ENCODE measurements around the gene RGS2. TPM values are rescaled to one million over a fixed set of nuclear protein-coding genes. Genes with fewer than 3 reads are reported as not detected.

The RGS2 gene
- total RNA-seq, 5 donors from 2014 or later (not counting 1 experiment from before 2014, with no cell fraction given): 13.9 to 129 (median 20.7) TPM

DNA sequence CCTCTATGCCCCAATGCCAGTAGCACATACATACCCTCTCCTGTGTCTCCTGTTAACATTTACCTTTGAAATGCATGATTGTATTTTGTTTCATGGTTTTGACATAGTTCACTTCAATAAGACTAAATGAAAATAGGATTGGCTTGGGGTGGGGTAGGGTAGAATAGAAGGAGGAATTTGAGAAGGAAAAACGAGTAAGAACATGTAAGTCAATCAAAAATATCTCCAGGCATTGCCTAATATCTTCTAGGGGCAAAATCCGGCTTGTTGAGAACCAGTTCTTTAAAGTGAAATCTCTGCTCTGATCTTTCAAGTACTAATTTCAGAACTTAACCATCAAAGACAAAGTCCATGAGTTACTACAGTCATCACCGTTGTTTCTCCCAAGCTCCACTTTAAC is 31.8 kb upstream of the RGS2 start:
- Mint-ChIP-seq H3K4me3 (no peak overlapping the region), H3K4me1 (no peaks in the 10 kb centered on the region), H3K27ac (no peak overlapping the region), H3K9me3 (peaks cover 0 to 4% (median 0%) of the 10 kb centered on the region in 3 donors), H3K27me3 (no peaks in the 10 kb centered on the region), H3K36me3 (no peaks in the 10 kb centered on the region)
- DNase-seq (no peak), ATAC-seq (replicated peaks in 1 of 4) (no peak)
- H3K9me3 ChIP-seq: no peaks in the 10 kb centered on the region
- H3K36me3 ChIP-seq (ENCODE audit: control insufficient read depth in 2 of 2, extremely low read depth in 1 of 2, insufficient read depth in 1 of 2, low read length in 1 of 2): no peaks in the 10 kb centered on the region
- no peaks in the 10 kb centered on the region for H3K27me3 ChIP-seq (replicated peaks in 1 of 2; ENCODE audit: control insufficient read depth in 2 of 2, extremely low read depth in 1 of 2, insufficient read depth in 2 of 2, low read length in 1 of 2)
- POLR2A ChIA-PET: no interaction called here
- H3K27ac ChIP-seq (ENCODE audit: low read length): no peak overlapping the region
- 89% methylated on average over 1 of the region's 3 CpGs for WGBS (ENCODE audit: insufficient coverage)
- H3K4me3 ChIP-seq (ENCODE audit: control insufficient read depth in 1 of 2, extremely low read depth in 1 of 2, low read length in 1 of 2): no peak overlapping the region
- CTCF ChIA-PET: no interaction called here
- H3K4me1 ChIP-seq (ENCODE audit: control insufficient read depth in 1 of 2, extremely low read depth in 1 of 2, insufficient read depth in 2 of 2, low read length in 2 of 2): no peaks in the 10 kb centered on the region

DNA sequence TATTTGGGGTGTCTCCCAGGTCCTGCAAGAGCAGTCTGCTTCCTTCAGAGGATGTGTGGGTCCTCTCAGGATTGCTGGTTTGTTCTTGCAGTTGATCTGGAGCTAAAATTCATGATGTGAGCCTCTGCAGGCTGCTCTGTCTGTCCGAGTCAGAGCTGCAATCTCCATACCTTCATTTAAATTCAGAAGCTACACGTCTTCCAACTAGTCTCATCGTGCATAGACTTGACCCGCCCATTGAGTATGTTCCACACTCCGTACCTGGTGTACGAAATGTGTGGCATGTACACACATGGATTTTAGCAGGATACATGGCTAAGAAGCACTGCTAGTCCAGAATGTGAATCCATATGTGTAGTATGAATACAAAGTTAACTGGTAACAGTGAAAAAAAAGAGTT is 25.0 kb upstream of the RGS2 start:
- Mint-ChIP-seq H3K4me3 (no peak overlapping the region), H3K27ac (no peak overlapping the region), H3K27me3 (peaks cover 17 to 21% of the 10 kb centered on the region in 2 donors), H3K36me3 (no peaks in the 10 kb centered on the region), H3K9me3 (peaks cover 0 to 4% (median 0%) of the 10 kb centered on the region in 3 donors), H3K4me1 (no peaks in the 10 kb centered on the region)
- H3K4me3 ChIP-seq (ENCODE audit: control insufficient read depth in 1 of 2, extremely low read depth in 1 of 2, low read length in 1 of 2): no peak overlapping the region
- ATAC-seq (replicated peaks in 1 of 4) (no peak), DNase-seq (no peak)
- no peaks in the 10 kb centered on the region for H3K9me3 ChIP-seq
- no peaks in the 10 kb centered on the region for H3K36me3 ChIP-seq (ENCODE audit: control insufficient read depth in 2 of 2, extremely low read depth in 1 of 2, insufficient read depth in 1 of 2, low read length in 1 of 2)
- POLR2A ChIA-PET: no interaction called here
- peaks cover 0 to 2% of the 10 kb centered on the region in 2 experiments for H3K27me3 ChIP-seq (replicated peaks in 1 of 2; ENCODE audit: control insufficient read depth in 2 of 2, extremely low read depth in 1 of 2, insufficient read depth in 2 of 2, low read length in 1 of 2)
- 83% methylated on average over 6 of the region's 6 CpGs for WGBS (ENCODE audit: insufficient coverage)
- H3K4me1 ChIP-seq (ENCODE audit: control insufficient read depth in 1 of 2, extremely low read depth in 1 of 2, insufficient read depth in 2 of 2, low read length in 2 of 2): no peaks in the 10 kb centered on the region
- CTCF ChIA-PET: no interaction called here
- no peak overlapping the region for H3K27ac ChIP-seq (ENCODE audit: low read length)

DNA sequence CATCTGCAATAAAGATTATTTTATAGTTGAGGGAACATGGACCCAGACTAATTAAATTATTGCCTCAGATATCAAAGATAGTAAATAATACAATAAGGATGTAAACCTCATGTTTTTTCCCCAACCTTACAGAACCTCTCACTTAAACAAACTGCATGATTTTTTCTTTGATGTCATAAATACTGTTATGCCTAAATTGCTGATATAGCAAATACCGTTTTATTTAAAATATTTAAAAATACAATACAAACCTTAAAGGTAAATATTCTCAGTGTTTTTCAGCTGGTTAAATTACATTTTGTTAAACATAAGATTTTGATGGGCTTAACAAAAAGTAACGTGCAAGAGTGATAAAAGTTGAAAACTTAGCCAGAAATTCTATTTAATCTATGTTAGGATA is 24.4 kb upstream of the RGS2 start:
- Histone ChIP-seq H3K27ac (ENCODE audit: low read length) (no peak overlapping the region), H3K36me3 (ENCODE audit: control insufficient read depth in 2 of 2, extremely low read depth in 1 of 2, insufficient read depth in 1 of 2, low read length in 1 of 2) (no peaks in the 10 kb centered on the region), H3K4me1 (ENCODE audit: control insufficient read depth in 1 of 2, extremely low read depth in 1 of 2, insufficient read depth in 2 of 2, low read length in 2 of 2) (no peaks in the 10 kb centered on the region), H3K9me3 (no peaks in the 10 kb centered on the region), H3K4me3 (ENCODE audit: control insufficient read depth in 1 of 2, extremely low read depth in 1 of 2, low read length in 1 of 2) (no peak overlapping the region), H3K27me3 (replicated peaks in 1 of 2; ENCODE audit: control insufficient read depth in 2 of 2, extremely low read depth in 1 of 2, insufficient read depth in 2 of 2, low read length in 1 of 2) (peaks cover 0 to 4% of the 10 kb centered on the region in 2 experiments)
- Mint-ChIP-seq H3K4me1 (no peaks in the 10 kb centered on the region), H3K27me3 (peaks cover 17 to 21% of the 10 kb centered on the region in 2 donors), H3K36me3 (no peaks in the 10 kb centered on the region), H3K9me3 (peaks cover 0 to 4% (median 0%) of the 10 kb centered on the region in 3 donors), H3K27ac (no peak overlapping the region), H3K4me3 (no peak overlapping the region)
- DNase-seq: no peak
- POLR2A ChIA-PET: no interaction called here
- CTCF ChIA-PET: no interaction called here
- no CpG with 5 or more reads among the region's 2 CpGs for whole genome bisulfite sequencing (ENCODE audit: insufficient coverage)
- no peak for ATAC-seq (replicated peaks in 1 of 4)

DNA sequence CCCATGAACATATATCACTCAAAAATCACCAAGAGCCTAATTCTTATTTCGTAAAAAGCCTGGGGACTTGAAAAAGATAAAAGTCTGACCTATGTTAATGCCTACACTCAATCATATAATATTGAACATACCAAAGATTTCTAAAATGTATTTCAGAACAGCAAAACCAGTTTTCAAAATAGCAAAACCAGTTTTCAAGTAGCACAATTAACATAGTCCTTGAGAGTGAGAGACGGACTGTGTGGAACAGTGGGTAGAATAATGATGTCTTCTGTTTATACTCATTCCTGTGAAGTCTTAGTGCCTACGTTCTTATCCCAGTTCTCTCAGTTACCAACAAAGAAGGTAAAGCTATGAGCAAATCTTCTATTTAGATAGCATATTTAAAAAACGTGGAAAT is 22.3 kb upstream of the RGS2 start:
- Mint-ChIP-seq H3K9me3 (no peaks in the 10 kb centered on the region), H3K4me1 (no peaks in the 10 kb centered on the region), H3K36me3 (no peaks in the 10 kb centered on the region), H3K4me3 (no peak overlapping the region), H3K27me3 (peaks cover 22 to 25% of the 10 kb centered on the region in 2 donors), H3K27ac (no peak overlapping the region)
- POLR2A ChIA-PET: no interaction called here
- CTCF ChIA-PET: interaction anchor here in 1 of 2 donors (0.6 kb wide), 1 partner anchor 356 kb away, joined by 3 read pairs; no protein-coding TSS in a partner anchor
- 86% methylated on average over 1 of the region's 4 CpGs for WGBS (ENCODE audit: insufficient coverage)
- peaks cover 0 to 7% of the 10 kb centered on the region in 2 experiments for H3K27me3 ChIP-seq (replicated peaks in 1 of 2; ENCODE audit: control insufficient read depth in 2 of 2, extremely low read depth in 1 of 2, insufficient read depth in 2 of 2, low read length in 1 of 2)
- H3K36me3 ChIP-seq (ENCODE audit: control insufficient read depth in 2 of 2, extremely low read depth in 1 of 2, insufficient read depth in 1 of 2, low read length in 1 of 2): no peaks in the 10 kb centered on the region
- no peaks in the 10 kb centered on the region for H3K9me3 ChIP-seq
- H3K4me3 ChIP-seq (ENCODE audit: control insufficient read depth in 1 of 2, extremely low read depth in 1 of 2, low read length in 1 of 2): no peak overlapping the region
- no peak overlapping the region for H3K27ac ChIP-seq (ENCODE audit: low read length)
- H3K4me1 ChIP-seq (ENCODE audit: control insufficient read depth in 1 of 2, extremely low read depth in 1 of 2, insufficient read depth in 2 of 2, low read length in 2 of 2): no peaks in the 10 kb centered on the region
- ATAC-seq (replicated peaks in 1 of 4) (no peak), DNase-seq (no peak)

DNA sequence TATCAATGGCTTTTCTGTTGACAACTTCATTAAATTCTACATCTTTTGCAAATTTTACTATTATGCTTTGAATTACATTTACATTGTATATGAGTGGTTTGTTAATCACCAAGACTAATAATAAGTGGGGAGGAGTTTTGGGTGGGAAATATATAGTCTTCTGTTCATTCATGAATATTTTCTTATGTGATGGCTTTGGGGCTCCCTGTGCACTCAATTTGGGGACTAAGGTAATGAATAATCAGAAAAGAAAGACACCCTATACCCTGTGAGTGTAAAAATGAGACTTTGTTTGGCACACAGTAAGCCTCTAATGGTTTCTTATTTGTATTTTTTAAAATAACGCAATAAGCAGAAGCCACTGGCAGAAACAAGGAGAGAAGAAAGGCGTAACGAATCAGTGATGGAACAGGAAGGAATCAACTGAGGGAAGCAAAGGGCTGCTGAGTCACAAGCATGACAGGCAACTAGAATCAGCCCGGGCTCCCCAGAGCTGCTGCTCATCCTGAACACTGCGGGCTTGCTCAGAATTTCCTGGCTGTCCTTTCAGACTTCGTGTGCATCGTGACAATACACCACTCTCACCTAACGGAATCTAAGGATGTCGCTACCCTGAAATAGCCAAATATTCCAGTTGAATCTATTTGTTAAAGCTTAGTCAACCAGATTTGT is 20.8 kb upstream of the RGS2 start:
- H3K4me1 Mint-ChIP-seq: no peaks in the 10 kb centered on the region
- DNase-seq (no peak), ATAC-seq (replicated peaks in 1 of 4) (no peak)
- H3K27me3 Mint-ChIP-seq: peaks cover 17 to 19% of the 10 kb centered on the region in 2 donors
- no peak overlapping the region for H3K4me3 Mint-ChIP-seq
- H3K27me3 ChIP-seq (replicated peaks in 1 of 2; ENCODE audit: control insufficient read depth in 2 of 2, extremely low read depth in 1 of 2, insufficient read depth in 2 of 2, low read length in 1 of 2): peaks cover 0 to 7% of the 10 kb centered on the region in 2 experiments
- POLR2A ChIA-PET: no interaction called here
- no peak overlapping the region for H3K27ac ChIP-seq (ENCODE audit: low read length)
- H3K9me3 ChIP-seq: no peaks in the 10 kb centered on the region
- H3K36me3 Mint-ChIP-seq: no peaks in the 10 kb centered on the region
- no peak overlapping the region for H3K4me3 ChIP-seq (ENCODE audit: control insufficient read depth in 1 of 2, extremely low read depth in 1 of 2, low read length in 1 of 2)
- no peaks in the 10 kb centered on the region for H3K36me3 ChIP-seq (ENCODE audit: control insufficient read depth in 2 of 2, extremely low read depth in 1 of 2, insufficient read depth in 1 of 2, low read length in 1 of 2)
- no peaks in the 10 kb centered on the region for H3K4me1 ChIP-seq (ENCODE audit: control insufficient read depth in 1 of 2, extremely low read depth in 1 of 2, insufficient read depth in 2 of 2, low read length in 2 of 2)
- H3K27ac Mint-ChIP-seq: no peak overlapping the region
- no peaks in the 10 kb centered on the region for H3K9me3 Mint-ChIP-seq
- CTCF ChIA-PET: no interaction called here
- WGBS (ENCODE audit: insufficient coverage): 75% methylated on average over 8 of the region's 9 CpGs

DNA sequence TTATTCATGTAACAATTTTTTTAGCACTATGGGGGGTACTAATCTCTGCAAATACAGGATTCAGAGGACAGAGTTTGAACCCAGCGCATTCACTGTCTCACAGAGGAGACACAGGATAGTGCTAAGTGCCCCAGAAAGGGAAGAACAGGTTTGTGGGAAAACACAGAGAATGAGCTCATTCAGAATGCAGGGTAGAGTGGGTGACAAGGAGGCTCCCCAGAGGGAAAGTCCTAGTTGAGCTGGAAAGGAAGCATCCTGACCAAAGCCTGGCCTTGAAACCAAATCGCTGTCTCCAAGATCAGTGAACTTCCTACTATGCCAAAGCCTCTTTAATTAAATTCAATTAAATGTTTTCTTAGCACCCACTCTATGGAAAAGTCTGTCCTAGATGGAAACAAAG is 19.0 kb upstream of the RGS2 start:
- 100% methylated on average over 1 of the region's 2 CpGs for WGBS (ENCODE audit: insufficient coverage)
- no peak for ATAC-seq (replicated peaks in 1 of 4)

More for the DNA sequence above, 19.0 kb upstream of the RGS2 start:
- H3K36me3 Mint-ChIP-seq: no peaks in the 10 kb centered on the region
- no peak overlapping the region for H3K27ac Mint-ChIP-seq
- POLR2A ChIA-PET: no interaction called here
- peaks cover 9% of the 10 kb centered on the region in 2 donors for H3K27me3 Mint-ChIP-seq
- Histone ChIP-seq H3K27me3 (replicated peaks in 1 of 2; ENCODE audit: control insufficient read depth in 2 of 2, extremely low read depth in 1 of 2, insufficient read depth in 2 of 2, low read length in 1 of 2) (peaks cover 0 to 5% of the 10 kb centered on the region in 2 experiments), H3K27ac (ENCODE audit: low read length) (no peak overlapping the region), H3K9me3 (no peaks in the 10 kb centered on the region), H3K4me1 (ENCODE audit: control insufficient read depth in 1 of 2, extremely low read depth in 1 of 2, insufficient read depth in 2 of 2, low read length in 2 of 2) (no peaks in the 10 kb centered on the region), H3K4me3 (ENCODE audit: control insufficient read depth in 1 of 2, extremely low read depth in 1 of 2, low read length in 1 of 2) (no peak overlapping the region), H3K36me3 (ENCODE audit: control insufficient read depth in 2 of 2, extremely low read depth in 1 of 2, insufficient read depth in 1 of 2, low read length in 1 of 2) (no peaks in the 10 kb centered on the region)
- CTCF ChIA-PET: no interaction called here
- H3K9me3 Mint-ChIP-seq: no peaks in the 10 kb centered on the region
- no peak for DNase-seq
- H3K4me1 Mint-ChIP-seq: no peaks in the 10 kb centered on the region
- no peak overlapping the region for H3K4me3 Mint-ChIP-seq

All from T-cell (primary cell).